GM12865 (cell line): Measurements from ENCODE around the gene OR6N2.

Experiments
- DNase-seq: peaks from one replicate; pipeline ENCODE4 v3.0.0; 2010; ENCODE audit warnings: low read depth
- H3K4me3 ChIP-seq: 2 replicates; pipeline ENCODE4 v1.5.1; 2011; ENCODE audit warnings: mild to moderate bottlenecking, low read depth, low read length, control low read depth
- TF ChIP-seq, protein P1 (sequence below): IDR thresholded peaks from 2 replicates; pipeline ENCODE4 v1.5.1; 2011; ENCODE audit warnings: low read length, control low read depth, low read depth, inconsistent platforms; ENCODE audit not compliant: insufficient read depth; ENCODE audit errors: missing control alignments

The OR6N2 gene

GRCh38 chr1:158771950-158772866 is 8.8 kb downstream of the OR6N2 start, which contains the start of gene OR6N1:
TSS of gene OR6N1 (minus strand) at chr1:158772195. CDS start at chr1:158766682, 5,513 bp downstream.
- no peak within 1 kb of the TSS for H3K4me3 ChIP-seq
- TF ChIP-seq, protein P1, sequence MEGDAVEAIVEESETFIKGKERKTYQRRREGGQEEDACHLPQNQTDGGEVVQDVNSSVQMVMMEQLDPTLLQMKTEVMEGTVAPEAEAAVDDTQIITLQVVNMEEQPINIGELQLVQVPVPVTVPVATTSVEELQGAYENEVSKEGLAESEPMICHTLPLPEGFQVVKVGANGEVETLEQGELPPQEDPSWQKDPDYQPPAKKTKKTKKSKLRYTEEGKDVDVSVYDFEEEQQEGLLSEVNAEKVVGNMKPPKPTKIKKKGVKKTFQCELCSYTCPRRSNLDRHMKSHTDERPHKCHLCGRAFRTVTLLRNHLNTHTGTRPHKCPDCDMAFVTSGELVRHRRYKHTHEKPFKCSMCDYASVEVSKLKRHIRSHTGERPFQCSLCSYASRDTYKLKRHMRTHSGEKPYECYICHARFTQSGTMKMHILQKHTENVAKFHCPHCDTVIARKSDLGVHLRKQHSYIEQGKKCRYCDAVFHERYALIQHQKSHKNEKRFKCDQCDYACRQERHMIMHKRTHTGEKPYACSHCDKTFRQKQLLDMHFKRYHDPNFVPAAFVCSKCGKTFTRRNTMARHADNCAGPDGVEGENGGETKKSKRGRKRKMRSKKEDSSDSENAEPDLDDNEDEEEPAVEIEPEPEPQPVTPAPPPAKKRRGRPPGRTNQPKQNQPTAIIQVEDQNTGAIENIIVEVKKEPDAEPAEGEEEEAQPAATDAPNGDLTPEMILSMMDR = no peak
- no peak for DNase-seq

DNA sequence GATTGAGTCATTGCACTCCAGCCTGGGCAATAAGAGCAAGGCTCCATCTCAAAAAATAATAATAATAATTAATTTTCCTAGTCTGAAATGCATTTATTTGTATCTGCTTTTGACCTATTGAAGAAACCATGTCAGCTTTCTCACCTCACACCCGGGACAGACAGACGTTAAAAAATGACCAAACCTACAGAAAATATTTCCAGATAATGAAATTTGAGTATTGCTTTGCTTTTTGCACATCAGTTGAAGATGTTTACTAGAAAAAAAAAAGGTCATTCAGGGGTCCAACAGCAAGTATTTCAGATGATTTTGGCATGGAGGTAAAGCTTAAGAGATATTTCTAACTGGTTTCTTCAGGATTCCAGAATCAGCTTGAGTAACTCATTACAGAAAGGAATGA is 26.6 kb downstream of the OR6N2 start, which contains the start of gene OR6K6:
TSS of gene OR6K6 (plus strand) at position 301 of the 400 bp plus-strand sequence. CDS start 168 bp downstream, outside the sequence.
- DNase-seq = no peak
- TF ChIP-seq, protein P1 = no peak
- H3K4me3 ChIP-seq = no peak within 1 kb of the TSS

DNA sequence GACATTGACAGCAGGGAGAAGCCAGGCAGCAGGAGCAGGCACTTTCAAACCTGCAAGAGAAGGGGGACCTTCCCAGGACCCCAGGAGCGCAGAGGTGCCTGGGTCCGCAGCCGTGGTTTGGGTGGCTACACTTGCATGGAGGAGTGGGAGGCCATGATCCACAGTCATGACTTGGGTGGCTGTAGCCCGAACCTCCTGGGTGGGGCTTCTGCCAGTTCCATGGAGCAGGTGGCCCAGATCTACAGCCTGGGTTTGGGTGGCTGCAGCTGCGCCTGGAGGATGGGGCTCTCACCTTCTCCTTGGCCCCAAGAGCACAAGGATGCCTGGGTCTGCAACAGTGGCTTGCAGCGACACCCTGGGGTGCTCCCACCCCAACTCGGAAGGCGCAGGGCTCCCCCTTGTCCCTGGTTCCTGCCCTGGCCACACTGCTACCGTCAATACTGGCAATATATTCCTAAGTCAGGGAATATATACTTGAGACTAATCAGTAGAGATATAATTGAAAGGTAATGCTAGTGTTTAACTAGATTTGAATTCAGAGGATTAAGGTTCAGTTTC is 28.8 kb downstream of the OR6N2 start:
- H3K4me3 ChIP-seq = no peak overlapping the region
- TF ChIP-seq, protein P1 = no peak
- no peak for DNase-seq

GRCh38 chr1:158735848-158736247 is 45.2 kb downstream of the OR6N2 start:
- TF ChIP-seq, protein P1 = no peak
- no peak for DNase-seq

DNA sequence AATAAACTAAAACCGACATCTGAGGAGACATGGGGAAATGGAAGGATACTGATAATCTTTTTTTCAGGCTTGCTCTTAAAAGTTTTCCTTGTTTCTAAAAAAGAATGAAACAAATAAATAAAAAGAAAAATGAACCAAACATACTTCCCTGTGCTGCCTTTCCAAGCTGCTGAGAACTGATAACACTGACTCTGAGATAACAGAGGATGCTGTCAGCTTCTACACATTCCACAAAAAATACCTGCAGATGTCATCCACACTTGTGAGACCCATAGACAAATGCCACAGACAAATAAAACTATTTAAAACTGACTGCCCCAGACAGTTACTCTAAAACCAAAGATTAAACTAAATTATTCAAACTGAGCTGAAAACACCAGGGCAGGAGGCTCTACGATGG is 48.5 kb downstream of the OR6N2 start:
- TF ChIP-seq, protein P1 = no peak
- DNase-seq = no peak
- no peak overlapping the region for H3K4me3 ChIP-seq

More at GRCh38 chr1:158735848-158736247, 45.2 kb downstream of the OR6N2 start:
- H3K4me3 ChIP-seq = no peak overlapping the region

GRCh38 chr1:158731707-158732106 is 49.3 kb downstream of the OR6N2 start:
- DNase-seq = no peak
- TF ChIP-seq, protein P1 = no peak
- H3K4me3 ChIP-seq = no peak overlapping the region
